GM10847 (cell line): ENCODE data around the gene KLF12.

ENCODE experiments used
- POLR2A ChIP-seq: IDR thresholded peaks from 2 replicates; pipeline ENCODE4 v1.6.1; 2011; ENCODE audit not compliant: insufficient read length; ENCODE audit errors: extremely low read depth

Gene KLF12

GRCh38 chr13:74134221-74134776, at the start of gene KLF12:
TSS of gene KLF12 (minus strand) at chr13:74134404.
- TF ChIP-seq POLR2A: peak; percentile 57

- no peak for TF ChIP-seq POLR2A
These were observed 48.3 kb upstream of the KLF12 start for GRCh38 chr13:74182491-74182890.

- no peak for TF ChIP-seq POLR2A
These were observed 40.6 kb upstream of the KLF12 start for GRCh38 chr13:74174810-74175209.

- no peak for TF ChIP-seq POLR2A
These were observed 39.6 kb upstream of the KLF12 start for GRCh38 chr13:74173822-74174221.

- TF ChIP-seq POLR2A: no peak
These were observed 37.4 kb upstream of the KLF12 start for GRCh38 chr13:74171641-74172040.

- TF ChIP-seq POLR2A: no peak
These were observed 35.5 kb upstream of the KLF12 start for GRCh38 chr13:74169676-74170075.

GRCh38 chr13:74168263-74168675, 34.1 kb upstream of the KLF12 start:
- no peak for TF ChIP-seq POLR2A

GRCh38 chr13:74166261-74167004, 32.2 kb upstream of the KLF12 start:
- TF ChIP-seq POLR2A: no peak

GRCh38 chr13:74162782-74163181, 28.6 kb upstream of the KLF12 start:
- TF ChIP-seq POLR2A: no peak

GRCh38 chr13:74162135-74162534, 27.9 kb upstream of the KLF12 start:
- no peak for TF ChIP-seq POLR2A

- TF ChIP-seq POLR2A: no peak
These were observed 24.6 kb upstream of the KLF12 start for GRCh38 chr13:74158571-74159352.

- no peak for TF ChIP-seq POLR2A
These were observed 23.8 kb upstream of the KLF12 start for GRCh38 chr13:74158028-74158427.

GRCh38 chr13:74154981-74155380, 20.8 kb upstream of the KLF12 start:
- no peak for TF ChIP-seq POLR2A

GRCh38 chr13:74153316-74153715, 19.1 kb upstream of the KLF12 start:
- TF ChIP-seq POLR2A: no peak

- no peak for TF ChIP-seq POLR2A
These were observed 17.7 kb upstream of the KLF12 start for GRCh38 chr13:74151859-74152258.

GRCh38 chr13:74148352-74148751, 14.1 kb upstream of the KLF12 start:
- no peak for TF ChIP-seq POLR2A
